CD4-positive, alpha-beta T cell (primary cell): ENCODE measurements around the gene YPEL1. TPM values are rescaled to one million over a fixed set of nuclear protein-coding genes. Genes with fewer than 3 reads are reported as not detected.
"Not testable (repeated sequence)": the region's sequence is repeated elsewhere in the genome, so short reads cannot be mapped to it uniquely, and the experiment has no call there.

Experiments used
- ATAC-seq: fragments of 200-7000 bp; cut with Tn5 transposase; one replicate; pipeline ENCODE4 v1.10.0; 2022; ENCODE audit warnings: mild to moderate bottlenecking; ENCODE audit not compliant: poor library complexity
- CTCF ChIA-PET: fragments of 350-600 bp; sonication (Branson Sonifier 250); formaldehyde crosslinking; loops from one replicate; lab custom pipeline; 2021; ENCODE audit warnings: antibody characterized with exemption, inconsistent platforms; lab: Charles Lee
- POLR2A ChIA-PET: fragments of 350-600 bp; sonication (Branson Sonifier 250); formaldehyde crosslinking; loops from one replicate; lab custom pipeline; 2021; ENCODE audit warnings: antibody characterized with exemption, inconsistent platforms; lab: Charles Lee
- DNase-seq, 14 experiments: peaks; one replicate each; pipeline ENCODE4 v3.0.0-alpha.2; 2013 to 2020; ENCODE audit warnings: mixed read lengths in 2 of 14
- H3K27ac ChIP-seq, 2 donors: one replicate each; pipeline versions ENCODE4 v1.5.1 to v1.7.0; 2013; ENCODE audit warnings: low read length in 2 of 2, low read depth in 1 of 2, mild to moderate bottlenecking in 1 of 2
- H3K27me3 ChIP-seq, 2 experiments: 1 replicate in 1 of 2; 2 replicates in 1 of 2; pipeline versions ENCODE4 v1.6.1 to v1.7.0; 2013; ENCODE audit warnings: low read length in 2 of 2, control low read depth in 1 of 2, mild to moderate bottlenecking in 1 of 2, moderate library complexity in 1 of 2; ENCODE audit not compliant: insufficient read depth in 2 of 2, control insufficient read depth in 1 of 2
- H3K36me3 ChIP-seq: one replicate; pipeline ENCODE4 v1.6.1; 2013; ENCODE audit warnings: low read length, control low read depth; ENCODE audit not compliant: insufficient read depth
- H3K4me1 ChIP-seq: one replicate; pipeline ENCODE4 v1.6.1; 2013; ENCODE audit warnings: low read length, control low read depth; ENCODE audit not compliant: insufficient read depth
- H3K4me3 ChIP-seq: one replicate; pipeline ENCODE4 v1.5.1; 2013; ENCODE audit warnings: mild to moderate bottlenecking, low read length, moderate library complexity
- H3K9me3 ChIP-seq, 2 experiments: 1 replicate in 1 of 2; 2 replicates in 1 of 2; pipeline versions ENCODE4 v1.6.1 to v1.7.0; 2013; ENCODE audit warnings: low read length in 2 of 2, mild to moderate bottlenecking in 2 of 2, control low read depth in 1 of 2, moderate library complexity in 1 of 2; ENCODE audit not compliant: control insufficient read depth in 1 of 2, insufficient read depth in 1 of 2
- H3K27ac Mint-ChIP-seq: one replicate; pipeline ENCODE4 v1.8.0; 2020; ENCODE audit warnings: mixed read lengths
- H3K27me3 Mint-ChIP-seq: one replicate; pipeline ENCODE4 v1.8.0; 2021; ENCODE audit warnings: mixed read lengths
- H3K36me3 Mint-ChIP-seq: one replicate; pipeline ENCODE4 v1.8.0; 2021; ENCODE audit warnings: low read depth, mixed read lengths
- H3K4me1 Mint-ChIP-seq: one replicate; pipeline ENCODE4 v1.8.0; 2021; ENCODE audit warnings: low read depth, mixed read lengths
- H3K4me3 Mint-ChIP-seq: one replicate; pipeline ENCODE4 v1.8.0; 2020; ENCODE audit warnings: mild to moderate bottlenecking, mixed read lengths
- H3K9me3 Mint-ChIP-seq: one replicate; pipeline ENCODE4 v1.8.0; 2020; ENCODE audit warnings: mixed read lengths
- CTCF ChIP-seq: fragments of 200-600 bp; IDR thresholded peaks from one replicate; pipeline ENCODE4 v1.8.0; 2022; ENCODE audit warnings: antibody characterized with exemption, mild to moderate bottlenecking
- intact Hi-C, 2 experiments: fragments of 100-400 bp; cut with DNase I in 1 of 2; cut with micrococcal nuclease in 1 of 2; formaldehyde crosslinking; loops; one replicate each; pipeline versions ENCODE4 v1.15.1 to v1.9.0; 2023 to 2025; cut with DNase I, micrococcal nuclease
- total RNA-seq, 174 experiments: library from RNA in 2 of 174; stranded (reverse) in 2 of 174; gene quantifications; one replicate each; pipeline ENCODE4 v1.2.3 and lab custom pipeline; 2021 to 2026

The YPEL1 gene
- total RNA-seq, 2 experiments from 2014 or later: 2.3 to 2.6 TPM

DNA sequence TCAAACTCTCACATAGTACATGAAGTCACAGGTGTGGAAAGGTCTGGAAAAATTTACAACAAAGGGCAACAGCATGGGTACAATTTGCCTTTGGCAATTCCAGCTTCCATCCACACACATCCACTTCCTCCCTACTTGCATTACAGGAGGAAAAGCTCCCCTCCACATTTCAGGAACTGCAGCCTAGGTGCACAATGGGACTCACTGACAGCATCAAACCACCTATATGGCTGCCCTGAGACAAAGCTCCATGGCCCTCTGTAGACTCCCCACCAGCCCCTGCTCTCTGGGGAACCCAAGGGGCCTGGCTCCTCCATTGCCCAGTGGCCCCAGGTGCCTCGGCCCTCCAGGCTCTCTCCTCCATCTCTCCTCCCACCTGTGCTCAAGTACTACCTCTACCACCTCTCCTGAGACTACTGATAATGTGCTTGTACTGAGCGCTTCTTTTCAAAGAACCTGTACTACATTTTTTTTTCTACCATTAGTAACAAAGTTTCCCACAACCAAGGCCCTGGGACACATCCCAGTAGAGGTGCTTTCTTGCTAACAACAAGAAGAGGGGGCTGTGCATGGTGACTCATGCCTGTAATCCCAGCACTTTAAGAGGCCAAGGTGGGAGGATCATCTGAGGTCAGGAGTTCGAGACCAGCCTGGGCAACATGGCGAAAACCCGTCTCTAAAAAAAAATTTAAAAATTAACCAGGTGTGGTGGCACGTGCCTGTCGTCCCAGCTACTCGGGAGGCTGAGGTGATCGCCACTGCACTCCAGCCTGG, 4.9 kb downstream of the YPEL1 start:
- DNase-seq: no peak
- Mint-ChIP-seq H3K9me3 (no peaks in the 10 kb centered on the region), H3K27me3 (no peaks in the 10 kb centered on the region), H3K4me3 (no peak overlapping the region), H3K27ac (no peak overlapping the region), H3K36me3 (no peaks in the 10 kb centered on the region), H3K4me1 (peaks cover 18% of the 10 kb centered on the region)
- Histone ChIP-seq H3K27ac (no peak overlapping the region), H3K36me3 (no peaks in the 10 kb centered on the region), H3K9me3 (no peaks in the 10 kb centered on the region), H3K27me3 (no peaks in the 10 kb centered on the region), H3K4me3 (no peak overlapping the region), H3K4me1 (peaks cover 30% of the 10 kb centered on the region)
- intact Hi-C loops: no loop called here
- ChIA-PET POLR2A (no interaction called here), CTCF (no interaction called here)
- TF ChIP-seq CTCF: no peak
- ATAC-seq: no peak

DNA sequence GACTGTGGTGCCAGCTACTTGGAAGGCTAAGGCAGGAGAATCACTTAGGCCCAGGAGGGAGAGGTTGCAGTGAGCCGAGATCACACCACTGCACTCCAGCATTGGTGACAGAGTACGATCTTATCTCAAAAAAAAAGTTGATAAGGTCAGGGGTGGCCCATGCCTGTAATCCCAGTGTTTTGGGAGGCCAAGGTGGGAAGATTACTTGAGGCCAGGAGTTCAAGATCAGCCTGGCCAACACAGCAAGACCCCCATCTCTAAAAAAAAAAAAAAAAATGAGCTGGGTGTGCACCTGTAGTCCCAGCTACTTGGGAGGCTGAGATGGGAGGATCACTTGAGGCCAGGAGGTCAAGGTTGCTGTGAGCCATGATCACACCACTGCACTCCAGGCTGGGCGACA, 6.4 kb downstream of the YPEL1 start:
- H3K9me3 ChIP-seq, H3K27me3 Mint-ChIP-seq, ATAC-seq, H3K9me3 Mint-ChIP-seq, H3K27me3 ChIP-seq, intact Hi-C loops, CTCF ChIA-PET, H3K4me3 ChIP-seq, H3K4me1 Mint-ChIP-seq, H3K36me3 Mint-ChIP-seq, H3K4me3 Mint-ChIP-seq, POLR2A ChIA-PET, H3K27ac Mint-ChIP-seq, DNase-seq, H3K36me3 ChIP-seq, H3K27ac ChIP-seq: not testable (repeated sequence)
- H3K4me1 ChIP-seq: peaks cover 19% of the 10 kb centered on the region

DNA sequence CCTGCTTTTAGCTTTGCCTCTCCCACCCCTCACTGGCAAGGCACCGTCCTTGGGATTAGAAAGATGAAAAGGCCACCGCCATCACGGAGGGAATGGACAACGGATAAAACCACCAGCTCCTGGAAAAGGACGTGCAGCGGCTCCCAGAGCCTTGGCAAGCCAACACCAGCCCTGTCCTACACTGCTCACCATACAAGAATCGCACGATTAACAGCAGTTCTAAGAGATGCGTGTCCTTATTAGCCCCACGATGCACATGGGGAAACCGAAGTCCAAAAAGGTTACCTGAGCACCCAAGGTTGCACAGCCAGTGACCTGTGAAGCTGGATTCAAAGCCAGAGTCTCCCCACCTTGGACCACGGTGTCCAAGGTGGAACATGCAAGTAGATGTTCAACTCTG, 7.3 kb downstream of the YPEL1 start:
- H3K4me1 ChIP-seq: peaks cover 11% of the 10 kb centered on the region
- H3K9me3 ChIP-seq: no peaks in the 10 kb centered on the region
- no peak for TF ChIP-seq CTCF
- no peaks in the 10 kb centered on the region for H3K36me3 Mint-ChIP-seq
- no peaks in the 10 kb centered on the region for H3K27me3 ChIP-seq
- H3K27me3 Mint-ChIP-seq: no peaks in the 10 kb centered on the region
- H3K4me3 ChIP-seq: no peak overlapping the region
- ATAC-seq (no peak), DNase-seq (no peak)
- H3K4me3 Mint-ChIP-seq: no peak overlapping the region
- H3K36me3 ChIP-seq: no peaks in the 10 kb centered on the region
- H3K9me3 Mint-ChIP-seq: no peaks in the 10 kb centered on the region
- H3K27ac ChIP-seq: no peak overlapping the region
- ChIA-PET CTCF (no interaction called here), POLR2A (no interaction called here)
- H3K27ac Mint-ChIP-seq: no peak overlapping the region
- peaks cover 4% of the 10 kb centered on the region for H3K4me1 Mint-ChIP-seq
- intact Hi-C loops: no loop called here

DNA sequence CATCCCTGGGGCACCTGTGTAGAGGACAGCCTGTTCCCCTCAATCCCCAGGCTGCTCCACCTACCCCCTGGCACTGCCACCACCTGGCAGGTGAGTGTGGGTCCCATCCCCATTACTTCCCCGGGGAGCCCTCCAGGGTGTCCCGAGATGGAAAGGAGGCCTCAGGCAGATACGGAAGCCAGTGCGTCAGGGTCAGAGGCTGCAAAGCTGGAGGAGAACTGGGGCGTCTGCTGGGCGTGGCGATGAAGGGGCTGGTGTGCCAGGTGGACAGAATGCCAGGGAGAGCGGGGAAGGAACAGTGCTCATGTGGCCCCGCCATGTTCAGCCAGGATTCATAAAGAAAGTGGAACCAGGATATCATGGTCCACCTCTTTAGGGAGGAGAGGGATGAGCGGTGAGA, 7.8 kb downstream of the YPEL1 start:
- DNase-seq: no peak
- H3K9me3 ChIP-seq: no peaks in the 10 kb centered on the region
- no peaks in the 10 kb centered on the region for H3K9me3 Mint-ChIP-seq
- ChIA-PET POLR2A (no interaction called here), CTCF (no interaction called here)
- H3K4me1 ChIP-seq: peaks cover 11% of the 10 kb centered on the region
- H3K27ac ChIP-seq: no peak overlapping the region
- H3K4me3 ChIP-seq: no peak overlapping the region
- no peak overlapping the region for H3K4me3 Mint-ChIP-seq
- H3K27ac Mint-ChIP-seq: no peak overlapping the region
- no peaks in the 10 kb centered on the region for H3K27me3 Mint-ChIP-seq
- no peaks in the 10 kb centered on the region for H3K36me3 Mint-ChIP-seq
- intact Hi-C loops: no loop called here
- peaks cover 4% of the 10 kb centered on the region for H3K4me1 Mint-ChIP-seq
- no peak for TF ChIP-seq CTCF
- H3K27me3 ChIP-seq: no peaks in the 10 kb centered on the region
- no peaks in the 10 kb centered on the region for H3K36me3 ChIP-seq
- no peak for ATAC-seq
